DMS79 (cell line): ENCODE data around the gene HDAC7.

Experiments used
- DNase-seq: peaks from one replicate; lab custom pipeline; 2025; lab: John Stamatoyannopoulos, UW

The HDAC7 gene

GRCh38 chr12:47777741-47778558 lies 41.8 kb downstream of the HDAC7 start:
- DNase-seq: no peak

DNA sequence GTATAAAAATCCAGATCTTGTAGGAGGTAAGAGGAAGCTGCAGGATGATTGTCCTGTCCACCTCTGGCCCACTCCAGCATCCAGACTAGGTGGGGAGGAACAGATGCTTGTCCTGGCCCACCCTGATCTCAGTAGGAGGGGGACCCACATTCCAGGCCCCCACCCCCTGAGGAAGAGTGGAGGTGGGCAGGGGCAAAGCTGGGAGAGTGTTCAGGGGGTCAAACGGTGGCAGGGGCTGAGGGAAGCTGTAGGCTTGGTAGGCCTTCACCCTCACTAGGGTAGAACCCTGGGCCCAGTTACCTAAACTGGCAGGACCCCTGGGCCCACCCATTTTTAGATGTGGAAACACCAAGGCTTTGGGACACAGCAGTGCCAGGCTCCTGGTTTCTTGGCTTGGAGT lies 42.6 kb downstream of the HDAC7 start:
- no peak for DNase-seq

- DNase-seq: no peak
Measured at GRCh38 chr12:47776471-47777143, 43.1 kb downstream of the HDAC7 start.

DNA sequence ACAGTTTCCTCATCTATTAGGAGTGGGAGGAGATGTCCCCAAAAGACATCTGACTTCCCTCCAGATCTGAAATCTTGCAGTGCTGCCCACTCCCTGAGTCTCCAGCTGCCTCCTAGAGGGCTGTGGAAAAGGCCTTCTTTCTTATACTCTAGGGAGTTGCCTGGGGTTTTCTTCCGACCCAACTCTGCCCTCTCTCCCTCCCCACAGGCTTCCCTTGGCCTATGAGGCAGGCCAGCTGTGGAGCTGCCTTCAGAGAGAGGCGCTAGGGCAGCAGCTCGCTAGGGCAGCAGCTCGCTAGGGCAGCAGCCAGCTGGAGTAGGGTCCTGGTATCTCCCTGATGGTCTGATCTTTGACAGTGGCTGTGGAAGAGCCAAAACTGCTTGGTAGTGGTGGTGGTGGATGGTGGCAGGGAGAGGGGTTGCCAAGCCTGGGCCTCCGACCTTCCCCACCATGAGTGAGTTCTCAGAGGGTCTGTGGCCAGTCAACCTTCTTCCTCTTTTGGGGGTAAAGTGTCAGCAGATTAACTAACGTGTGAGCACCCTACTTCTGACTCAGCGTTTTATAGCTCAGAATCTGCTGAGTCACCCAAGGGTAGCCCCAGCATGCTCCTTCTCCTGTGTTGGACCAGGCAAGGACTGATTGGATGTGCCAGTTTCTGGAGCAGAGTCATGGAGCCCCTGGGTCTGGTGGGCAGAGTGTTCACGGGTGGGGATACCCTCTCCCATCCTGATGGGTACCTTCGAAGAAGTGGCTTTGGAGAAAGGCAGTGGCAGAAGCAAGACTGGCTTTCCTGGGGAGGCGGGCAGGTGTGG lies 44.4 kb downstream of the HDAC7 start:
- DNase-seq: no peak

DNA sequence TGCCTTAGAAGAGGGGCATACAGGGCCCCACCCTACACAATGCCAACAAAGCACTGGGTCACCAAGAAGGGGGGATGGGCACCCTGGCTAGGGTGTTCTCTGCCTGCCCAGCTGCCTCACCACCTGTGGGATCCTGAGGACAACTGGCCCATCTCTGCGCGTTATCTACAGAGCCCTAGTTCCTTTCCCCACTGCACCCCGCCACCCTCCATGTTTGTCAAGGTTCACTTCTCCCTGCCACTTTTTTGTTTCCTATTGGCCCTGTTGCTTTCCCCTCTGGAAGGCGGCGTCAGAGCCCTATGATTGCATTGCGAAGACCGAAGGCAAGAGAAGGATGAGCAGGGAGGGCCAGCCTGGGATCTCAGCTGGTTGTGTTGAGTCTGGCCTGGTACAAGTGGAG lies 45.0 kb downstream of the HDAC7 start:
- DNase-seq: no peak

- no peak for DNase-seq
Measured at GRCh38 chr12:47773858-47774580, 45.7 kb downstream of the HDAC7 start.

- no peak for DNase-seq
Measured at GRCh38 chr12:47773062-47773857, 46.4 kb downstream of the HDAC7 start, which contains the start of gene SLC48A1. Gene SLC48A1, plus strand, starts transcription at chr12:47773238. Its CDS starts 67 bp downstream, at chr12:47773305.

DNA sequence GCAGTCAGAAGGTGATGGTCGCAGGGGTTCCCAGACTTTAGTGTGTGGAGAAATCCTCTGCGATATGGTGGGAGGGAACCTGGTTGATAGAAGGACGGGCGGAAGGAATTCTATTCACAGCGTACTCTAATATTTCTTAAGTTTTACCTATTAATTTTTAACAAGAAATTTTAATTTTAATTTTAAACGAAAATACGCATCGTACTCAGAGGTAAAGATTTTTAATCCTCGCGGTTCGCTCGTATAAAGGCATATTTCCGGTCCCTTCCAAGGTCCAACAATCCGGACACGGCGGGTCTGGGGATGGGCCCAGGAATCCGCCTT lies 47.0 kb downstream of the HDAC7 start:
- DNase-seq: no peak

- no peak for DNase-seq
Measured at GRCh38 chr12:47772094-47772660, 47.5 kb downstream of the HDAC7 start.

- DNase-seq: no peak
Measured at GRCh38 chr12:47771304-47771703, 48.4 kb downstream of the HDAC7 start.

DNA sequence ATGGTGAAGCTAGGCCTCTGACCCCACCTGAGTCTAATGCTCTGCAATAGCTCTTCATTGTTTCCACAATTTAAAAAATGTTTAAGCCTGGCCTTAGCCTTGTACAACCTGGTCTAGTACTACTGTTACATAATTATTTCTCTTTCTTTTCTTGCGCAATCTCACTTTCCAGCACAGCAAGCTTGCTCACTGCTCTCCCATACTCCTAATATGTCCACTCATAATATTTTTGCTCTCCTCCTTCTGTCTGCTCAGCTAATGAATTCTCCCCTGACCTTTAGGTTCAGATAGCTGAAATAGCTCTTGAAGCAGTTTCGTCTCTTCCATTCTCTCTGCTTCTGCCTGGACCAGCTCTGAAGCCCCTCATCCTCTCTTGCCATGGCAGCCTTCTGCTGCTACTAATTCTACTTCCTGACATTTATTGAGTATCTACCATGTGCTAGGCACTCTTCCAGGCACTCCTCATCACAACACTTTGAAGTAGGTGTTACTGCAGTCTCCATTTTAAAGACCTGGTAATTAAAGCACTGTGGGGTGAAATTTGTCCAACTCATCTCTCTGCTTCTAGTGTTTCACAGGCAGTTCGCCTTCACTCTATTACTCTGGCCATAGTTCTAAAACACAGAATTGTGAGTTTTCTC lies 49.5 kb downstream of the HDAC7 start:
- no peak for DNase-seq

GRCh38 chr12:47769234-47770085 lies 50.2 kb downstream of the HDAC7 start:
- no peak for DNase-seq

- DNase-seq: no peak
Measured at GRCh38 chr12:47768323-47768811, 51.3 kb downstream of the HDAC7 start.

GRCh38 chr12:47767216-47767724 lies 52.4 kb downstream of the HDAC7 start:
- DNase-seq: no peak

DNA sequence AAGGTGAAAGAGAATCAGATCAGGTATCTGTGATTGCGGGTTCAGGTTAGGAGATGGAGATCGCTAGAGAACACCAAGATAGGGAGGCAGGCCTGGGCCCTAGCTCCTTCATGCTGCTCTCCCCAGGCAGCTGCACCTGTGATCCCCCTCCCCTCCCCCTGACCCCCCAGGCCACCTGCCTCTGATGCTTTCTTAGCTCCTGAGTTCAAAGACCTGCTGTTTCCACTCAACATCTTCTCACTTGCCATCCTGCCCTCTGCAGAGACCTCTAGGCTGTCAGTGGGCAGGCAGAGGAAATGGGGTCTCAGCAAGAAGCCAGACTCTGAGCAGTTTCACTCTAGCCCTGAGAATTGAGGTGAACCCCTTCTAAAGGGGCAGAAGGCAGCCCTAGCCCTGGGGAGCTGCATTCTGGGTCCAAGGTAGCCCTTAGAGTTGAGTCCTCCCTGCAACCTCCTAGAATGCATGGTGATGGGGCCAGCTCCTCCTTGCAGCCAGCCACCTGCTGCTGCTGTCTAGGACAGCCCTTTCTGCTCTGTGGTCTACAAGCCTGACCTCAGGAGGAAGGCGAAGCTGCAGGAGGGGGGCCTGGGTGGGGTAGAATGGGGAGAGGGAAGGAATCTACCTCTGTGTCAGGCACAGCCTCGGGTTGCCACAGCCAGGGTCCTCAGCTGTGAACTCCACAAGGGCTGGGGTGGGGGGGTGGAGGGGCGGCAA lies 53.0 kb downstream of the HDAC7 start:
- DNase-seq: no peak

DNA sequence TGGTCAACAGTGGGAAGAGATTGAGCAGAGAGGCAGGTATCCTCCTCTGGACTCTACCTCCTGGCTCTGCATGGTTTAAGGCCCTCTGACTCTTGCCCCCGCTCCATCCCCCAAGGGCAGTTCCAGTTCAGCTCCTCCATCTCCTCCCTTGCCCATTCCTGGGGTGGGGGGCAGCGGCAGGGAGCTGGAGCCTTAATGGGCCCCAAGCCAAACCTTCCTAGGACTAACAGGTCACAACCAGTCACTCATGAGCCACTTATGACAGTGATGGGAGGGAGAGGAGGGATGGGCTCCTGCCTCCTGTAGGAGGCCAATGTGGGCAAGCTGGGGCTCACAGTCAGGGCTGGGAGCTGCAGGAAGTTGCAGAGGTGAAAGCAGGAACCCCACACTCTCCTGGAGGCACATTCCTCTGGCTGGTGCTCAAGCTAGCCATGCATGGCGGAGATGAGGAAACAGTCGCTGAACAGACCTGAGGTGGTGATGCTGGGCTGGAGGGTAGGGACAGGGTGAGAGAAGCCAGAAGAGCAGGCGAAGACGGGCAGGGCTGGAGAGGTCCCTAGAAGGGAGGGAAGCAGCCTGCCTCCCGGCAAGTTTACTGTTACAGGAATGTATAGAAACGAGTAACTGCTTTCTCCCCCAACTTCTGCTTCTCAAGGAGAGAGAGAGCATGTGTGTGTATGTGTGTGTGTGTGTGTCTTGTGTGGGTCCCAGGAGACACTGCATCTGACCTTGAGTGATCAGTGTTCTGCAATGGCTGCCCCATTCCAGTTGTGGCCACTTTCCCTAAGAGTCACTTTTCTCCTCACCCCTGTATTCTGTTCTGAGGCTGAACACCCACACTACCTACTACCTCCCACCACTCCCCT lies 56.0 kb downstream of the HDAC7 start:
- DNase-seq: no peak

- no peak for DNase-seq
Measured at GRCh38 chr12:47762850-47763465, 56.7 kb downstream of the HDAC7 start.
